K562 (cell line): ENCODE results near the gene EHMT2. TPM values are rescaled to one million over a fixed set of nuclear protein-coding genes. Genes with fewer than 3 reads are reported as not detected.

Experiments used
- ATAC-seq: fragments of 200-7000 bp; cut with Tn5 transposase; 3 replicates; pipeline ENCODE4 v1.9.1; 2020; ENCODE audit warnings: moderate library complexity
- BruUV-seq: library from RNA; stranded (reverse); fragments of 400-500 nt; replicated peaks from 2 replicates; lab custom pipeline; 2021; lab: Mats Ljungman, UMichigan
- CTCF ChIA-PET: fragments of 300-600 bp; formaldehyde crosslinking; extraction: SDS; loops from one replicate; lab custom pipeline; 2021; ENCODE audit warnings: low intra/inter-chr PET ratio; lab: Yijun Ruan, JAX
- POLR2A ChIA-PET: fragments of 300-600, 350-650 bp; sonication (Branson Sonifier 250); formaldehyde crosslinking; extraction: SDS; loops from one replicate; lab custom pipeline; 2021; ENCODE audit warnings: antibody characterized with exemption, inconsistent platforms; lab: Yijun Ruan, JAX
- DNase-seq, 4 experiments: peaks; one replicate each; pipeline versions ENCODE4 v3.0.0 to v3.0.0-alpha.2; 2011 to 2018; ENCODE audit warnings: low spot score in 3 of 4, mixed read lengths in 3 of 4; ENCODE audit errors: extremely low read depth in 1 of 4
- FAIRE-seq: peaks from 2 replicates; lab custom pipeline; 2011; peaks lifted over from hg19 to GRCh38; lab: Jason Lieb, UNC
- H2AFZ ChIP-seq: 2 replicates; pipeline ENCODE4 v1.6.0; 2011; ENCODE audit warnings: low read depth, low read length, control low read depth, inconsistent platforms
- H3K27ac ChIP-seq: fragments of 200-600 bp; 3 replicates; pipeline ENCODE4 v1.8.0; 2011; ENCODE audit warnings: low read depth, mild to moderate bottlenecking, control low read depth, inconsistent platforms, low read length, moderate library complexity, mixed read lengths; ENCODE audit errors: extremely low read depth
- H3K27me3 ChIP-seq, 2 experiments: fragments of 300-600 bp in 1 of 2; 2 replicates in 1 of 2; 3 replicates in 1 of 2; pipeline versions ENCODE4 v1.6.0 to v1.8.0; 2011; ENCODE audit warnings: inconsistent platforms in 2 of 2, low read length in 2 of 2, mild to moderate bottlenecking in 1 of 2, mixed read lengths in 1 of 2, moderate library complexity in 1 of 2; ENCODE audit not compliant: control insufficient read depth in 2 of 2, insufficient read depth in 2 of 2
- H3K36me3 ChIP-seq: fragments of 300-600 bp; 3 replicates; pipeline ENCODE4 v1.8.0; 2011; ENCODE audit warnings: mild to moderate bottlenecking, low read length, inconsistent platforms; ENCODE audit not compliant: control insufficient read depth, insufficient read depth
- H3K4me1 ChIP-seq, 2 experiments: fragments of 200-600 bp in 1 of 2; replicated peaks in 1 of 2; 2 replicates in 1 of 2; 3 replicates in 1 of 2; pipeline versions ENCODE4 v1.5.1 to v1.8.0; 2011; ENCODE audit warnings: inconsistent platforms in 2 of 2, low read length in 2 of 2, mild to moderate bottlenecking in 1 of 2, mixed read lengths in 1 of 2, moderate library complexity in 1 of 2; ENCODE audit not compliant: control insufficient read depth in 2 of 2, insufficient read depth in 2 of 2
- H3K4me2 ChIP-seq: 2 replicates; pipeline ENCODE4 v1.6.1; 2011; ENCODE audit warnings: low read length, control low read depth, inconsistent platforms, mixed read lengths; ENCODE audit not compliant: insufficient read depth
- H3K4me3 ChIP-seq: fragments of 200-600 bp; sonication (generic), shearing (Covaris generic); 2 replicates; pipeline ENCODE4 v1.5.1; 2016; ENCODE audit warnings: control low read depth, inconsistent platforms
- H3K79me2 ChIP-seq: fragments of 200-600 bp; 3 replicates; pipeline ENCODE4 v1.8.0; 2011; ENCODE audit warnings: low read length, inconsistent platforms; ENCODE audit not compliant: control insufficient read depth, insufficient read depth
- H3K9ac ChIP-seq, 2 experiments: 2 replicates each; pipeline versions ENCODE4 v1.6.0 to v1.6.1; 2011; ENCODE audit warnings: low read depth in 2 of 2, low read length in 2 of 2, control low read depth in 1 of 2, inconsistent platforms in 1 of 2, mild to moderate bottlenecking in 1 of 2, mixed read lengths in 1 of 2; ENCODE audit not compliant: insufficient read depth in 1 of 2
- H3K9me1 ChIP-seq: one replicate; pipeline ENCODE4 v1.6.0; 2011; ENCODE audit warnings: inconsistent platforms, mild to moderate bottlenecking, low read length, moderate library complexity; ENCODE audit not compliant: control insufficient read depth, insufficient read depth
- H3K9me3 ChIP-seq: replicated peaks from 2 replicates; pipeline ENCODE4 v1.5.1; 2011; ENCODE audit warnings: low read depth, low read length, inconsistent platforms; ENCODE audit not compliant: control insufficient read depth, insufficient read depth
- H4K20me1 ChIP-seq: replicated peaks from 2 replicates; pipeline ENCODE4 v1.6.1; 2011; ENCODE audit warnings: low read length, inconsistent platforms, mixed read lengths; ENCODE audit not compliant: control insufficient read depth, insufficient read depth
- ARID4B ChIP-seq: sonication (generic); formaldehyde crosslinking; IDR thresholded peaks from 2 replicates; pipeline ENCODE4 v1.8.0; 2022; ENCODE audit warnings: mild to moderate bottlenecking, missing genetic modification reagents
- PKNOX1 ChIP-seq: fragments of 450-650 bp; IDR thresholded peaks from 2 replicates; pipeline ENCODE4 v1.6.1; 2016
- SMAD2 ChIP-seq: fragments of 150-350 bp; IDR thresholded peaks from 2 replicates; pipeline ENCODE4 v1.6.1; 2014; ENCODE audit warnings: low read depth, mild to moderate bottlenecking, low read length
- ZNF146 ChIP-seq: IDR thresholded peaks from one replicate; pipeline ENCODE4 v1.6.1; 2018; ENCODE audit warnings: missing compliant biosample characterization; ENCODE audit not compliant: unreplicated experiment
- ZNF431 ChIP-seq: sonication (generic); formaldehyde crosslinking; IDR thresholded peaks from 2 replicates; pipeline ENCODE4 v1.8.0; 2022; ENCODE audit warnings: mild to moderate bottlenecking, missing genetic modification reagents
- ZNF696 ChIP-seq: fragments of 250-450 bp; sonication (Bioruptor Pico); conservative IDR thresholded peaks from 2 replicates; pipeline ENCODE4 v1.4.0; 2020; ENCODE audit warnings: mild to moderate bottlenecking, moderate library complexity
- WGBS: fragments of 100-300 bp; shearing (Covaris generic); methylation state at CpG from one replicate; pipeline ENCODE4 v1.1.6; 2016; ENCODE audit warnings: low coverage, mixed read lengths; ENCODE audit not compliant: insufficient coverage; ENCODE audit errors: missing lambda C conversion rate; 5-methylcytosine and 5-hydroxymethylcytosine counted together
- in situ Hi-C: fragments of 300-500 bp; cut with MboI; formaldehyde crosslinking; loops from 4 replicates; pipeline ENCODE4 v1.15.0; 2018; ENCODE audit warnings: inconsistent platforms, mixed read lengths
- intact Hi-C: fragments of 100-400 bp; cut with micrococcal nuclease; formaldehyde crosslinking; loops from 2 replicates; pipeline ENCODE4 v1.14.2; 2022
- polyA plus RNA-seq, 8 experiments: library from polyadenylated mRNA; depleted of rRNA in 4 of 8; stranded (reverse) in 5 of 8; unstranded in 3 of 8; fragments of >200 nt; fragmentation: Nextera tagmentation in 2 of 8; fragmentation: Illumina TruSeq in 1 of 8; extraction: Ambion mirVana in 2 of 8; extraction: Trizol in 1 of 8; gene quantifications; 2 replicates each; pipeline versions ENCODE4 v1.2.1 to v1.2.3, GENCODE V29; 2011 to 2014; ENCODE audit warnings: inconsistent platforms in 1 of 8, missing spikeins in 1 of 8
- total RNA-seq, 7 experiments: library from RNA; depleted of rRNA in 6 of 7; stranded (reverse); fragments of >200 nt in 6 of 7; fragmentation: Illumina TruSeq in 2 of 7; extraction: Trizol in 2 of 7; gene quantifications; 2 replicates each; pipeline versions ENCODE4 v1.2.1 to v1.2.3, GENCODE V29; 2011 to 2021; ENCODE audit warnings: low replicate concordance in 1 of 7
- TF ChIP-seq, protein P1 (sequence below), 2 experiments: fragments of 450-650 bp in 1 of 2; sonication (generic) in 1 of 2; formaldehyde crosslinking; conservative IDR thresholded peaks; 2 replicates each; pipeline versions ENCODE4 v1.4.0 to v1.8.1; 2020 to 2022; ENCODE audit warnings: mild to moderate bottlenecking in 1 of 2, missing genetic modification reagents in 1 of 2
- TF ChIP-seq, protein P2 (sequence below): sonication (generic); formaldehyde crosslinking; IDR thresholded peaks from 2 replicates; pipeline ENCODE4 v1.9.0; 2022; ENCODE audit warnings: mild to moderate bottlenecking, missing genetic modification reagents
- TF ChIP-seq, protein P3 (sequence below): fragments of 450-650 bp; IDR thresholded peaks from 2 replicates; pipeline ENCODE4 v1.6.1; 2018; ENCODE audit not compliant: partially characterized antibody

EHMT2 gene
- total and polyA plus RNA-seq, 9 of the 15 experiments (the other 6 are each of a cell fraction or from before 2014, with no cell fraction given), result 2.1 to 63.8 (median 38.5) TPM

- Histone ChIP-seq H3K4me1 (peaks cover 0 to 19% of the 10 kb centered on the region in 2 experiments; a peak in 3 of 5 replicates), H2AFZ (peak overlapping the region; percentile 44), H3K27me3 (peaks cover 0 to 4% of the 10 kb centered on the region in 2 experiments; a peak in 2 of 5 replicates), H3K9me1 (no peaks in the 10 kb centered on the region), H3K27ac (no peak overlapping the region), H3K4me2 (no peak overlapping the region), H3K36me3 (no peaks in the 10 kb centered on the region), H3K79me2 (no peaks in the 10 kb centered on the region), H3K4me3 (no peak overlapping the region), H4K20me1 (no peaks in the 10 kb centered on the region), H3K9ac (peak overlapping the region in 1 of 2 experiments; percentile 33; a peak in 1 of 4 replicates), H3K9me3 (no peaks in the 10 kb centered on the region)
- TF ChIP-seq ZNF431 (CRISPR knock-in tag) (peak; percentile 53; the same call in 1 of the 2 replicates), PKNOX1 (no peak), SMAD2 (no peak), ZNF146 (CRISPR knock-in tag) (no peak), ARID4B (CRISPR knock-in tag) (0 out of 2 replicates have a peak, but pooled peaks have one; percentile 19), ZNF696 (CRISPR knock-in tag) (no peak)
- TF ChIP-seq, protein P1, sequence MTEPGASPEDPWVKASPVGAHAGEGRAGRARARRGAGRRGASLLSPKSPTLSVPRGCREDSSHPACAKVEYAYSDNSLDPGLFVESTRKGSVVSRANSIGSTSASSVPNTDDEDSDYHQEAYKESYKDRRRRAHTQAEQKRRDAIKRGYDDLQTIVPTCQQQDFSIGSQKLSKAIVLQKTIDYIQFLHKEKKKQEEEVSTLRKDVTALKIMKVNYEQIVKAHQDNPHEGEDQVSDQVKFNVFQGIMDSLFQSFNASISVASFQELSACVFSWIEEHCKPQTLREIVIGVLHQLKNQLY (CRISPR knock-in tag; conservative IDR thresholded peaks at IDR 0.05), result no peak
- TF ChIP-seq, protein P2, sequence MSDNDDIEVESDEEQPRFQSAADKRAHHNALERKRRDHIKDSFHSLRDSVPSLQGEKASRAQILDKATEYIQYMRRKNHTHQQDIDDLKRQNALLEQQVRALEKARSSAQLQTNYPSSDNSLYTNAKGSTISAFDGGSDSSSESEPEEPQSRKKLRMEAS (CRISPR knock-in tag), result no peak
- TF ChIP-seq, protein P3, sequence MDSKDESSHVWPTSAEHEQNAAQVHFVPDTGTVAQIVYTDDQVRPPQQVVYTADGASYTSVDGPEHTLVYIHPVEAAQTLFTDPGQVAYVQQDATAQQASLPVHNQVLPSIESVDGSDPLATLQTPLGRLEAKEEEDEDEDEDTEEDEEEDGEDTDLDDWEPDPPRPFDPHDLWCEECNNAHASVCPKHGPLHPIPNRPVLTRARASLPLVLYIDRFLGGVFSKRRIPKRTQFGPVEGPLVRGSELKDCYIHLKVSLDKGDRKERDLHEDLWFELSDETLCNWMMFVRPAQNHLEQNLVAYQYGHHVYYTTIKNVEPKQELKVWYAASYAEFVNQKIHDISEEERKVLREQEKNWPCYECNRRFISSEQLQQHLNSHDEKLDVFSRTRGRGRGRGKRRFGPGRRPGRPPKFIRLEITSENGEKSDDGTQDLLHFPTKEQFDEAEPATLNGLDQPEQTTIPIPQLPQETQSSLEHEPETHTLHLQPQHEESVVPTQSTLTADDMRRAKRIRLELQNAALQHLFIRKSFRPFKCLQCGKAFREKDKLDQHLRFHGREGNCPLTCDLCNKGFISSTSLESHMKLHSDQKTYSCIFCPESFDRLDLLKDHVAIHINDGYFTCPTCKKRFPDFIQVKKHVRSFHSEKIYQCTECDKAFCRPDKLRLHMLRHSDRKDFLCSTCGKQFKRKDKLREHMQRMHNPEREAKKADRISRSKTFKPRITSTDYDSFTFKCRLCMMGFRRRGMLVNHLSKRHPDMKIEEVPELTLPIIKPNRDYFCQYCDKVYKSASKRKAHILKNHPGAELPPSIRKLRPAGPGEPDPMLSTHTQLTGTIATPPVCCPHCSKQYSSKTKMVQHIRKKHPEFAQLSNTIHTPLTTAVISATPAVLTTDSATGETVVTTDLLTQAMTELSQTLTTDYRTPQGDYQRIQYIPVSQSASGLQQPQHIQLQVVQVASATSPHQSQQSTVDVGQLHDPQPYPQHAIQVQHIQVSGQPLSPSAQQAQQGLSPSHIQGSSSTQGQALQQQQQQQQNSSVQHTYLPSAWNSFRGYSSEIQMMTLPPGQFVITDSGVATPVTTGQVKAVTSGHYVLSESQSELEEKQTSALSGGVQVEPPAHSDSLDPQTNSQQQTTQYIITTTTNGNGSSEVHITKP, result peak; percentile 68
- intact Hi-C loops (no loop called here), in situ Hi-C loops (no loop called here)
- FAIRE-seq (no peak), DNase-seq (peak in 2 of 4 experiments; percentile 65 to 66), ATAC-seq (peak; percentile 14; the same call in 2 of the 3 replicates)
- ChIA-PET POLR2A (interaction anchor here (1.1 to 1.2 kb wide), 3 partner anchors 14 to 219 kb away, joined by 3 to 7 read pairs (median 4); partner anchors contain the start of genes BAG6 and HSPA1B), CTCF (no interaction called here)
- no TSS peak for BruUV-seq
- 12% methylated on average over 9 of the region's 9 CpGs for WGBS
Observed at GRCh38 chr6:31871046-31871659, 26.3 kb downstream of the EHMT2 start.
